ENCODE data around the gene RSPO1. TPM values are rescaled to one million over a fixed set of nuclear protein-coding genes. Genes with fewer than 3 reads are reported as not detected.
A peak's percentile ranks its signal among the peaks of the same experiment; 100 is the strongest.
"Not testable (repeated sequence)": the region's sequence is repeated elsewhere in the genome, so short reads cannot be mapped to it uniquely, and the experiment has no call there.

RSPO1 gene
- total RNA-seq, 2 donors from 2014 or later: 0.27 to 0.32 TPM

GRCh38 chr1:37596182-37596667 lies 38.5 kb downstream of the RSPO1 start:
- Histone ChIP-seq H3K9me3 (no peaks in the 10 kb centered on the region), H3K27ac (peak overlapping the region; percentile 74), H3K4me3 (peak overlapping the region; percentile 81), H3K9ac (ENCODE audit: low read depth in 2 of 2, low read length in 2 of 2) (peak overlapping the region in 1 of 2 donors; percentile 93), H3K36me3 (no peaks in the 10 kb centered on the region), H3K27me3 (no peaks in the 10 kb centered on the region), H3K4me1 (peaks cover 13% of the 10 kb centered on the region)
- no peak for TF ChIP-seq CTCF (IDR thresholded peaks at IDR 0.05)
- intact Hi-C loops (cut with DNase I): loop anchor here (5.0 kb wide), 1 partner anchor 39 kb away; the partner anchor contains the start of gene DNALI1
- DNase-seq: no peak

GRCh38 chr1:37595440-37596181 lies 39.1 kb downstream of the RSPO1 start, which contains the start of gene GNL2:
TSS of gene GNL2 (minus strand) at chr1:37595937. CDS start at chr1:37595822, 115 bp downstream.
- peak; percentile 98 for DNase-seq
- TF ChIP-seq CTCF (IDR thresholded peaks at IDR 0.05): no peak
- intact Hi-C loops (cut with DNase I): loop anchor here (5.0 kb wide), 1 partner anchor 38 kb away; the partner anchor contains the start of gene DNALI1

GRCh38 chr1:37593726-37594125 lies 41.0 kb downstream of the RSPO1 start:
- Histone ChIP-seq H3K27ac (no peak overlapping the region), H3K9me3 (no peaks in the 10 kb centered on the region), H3K4me1 (peaks cover 13% of the 10 kb centered on the region), H3K9ac (ENCODE audit: low read depth in 2 of 2, low read length in 2 of 2) (no peak overlapping the region), H3K4me3 (no peak overlapping the region), H3K27me3 (no peaks in the 10 kb centered on the region), H3K36me3 (peaks cover 7% of the 10 kb centered on the region)
- intact Hi-C loops (cut with DNase I): no loop called here
- TF ChIP-seq CTCF (IDR thresholded peaks at IDR 0.05): no peak
- no peak for DNase-seq

More at GRCh38 chr1:37595440-37596181, 39.1 kb downstream of the RSPO1 start, which contains the start of gene GNL2:
- Histone ChIP-seq H3K9me3 (no peaks in the 10 kb centered on the region), H3K36me3 (no peaks in the 10 kb centered on the region), H3K9ac (ENCODE audit: low read depth in 2 of 2, low read length in 2 of 2) (peak within 1 kb of the TSS; percentile 70 to 93), H3K27ac (peak within 1 kb of the TSS; percentile 74), H3K4me3 (peak within 1 kb of the TSS; percentile 81), H3K27me3 (no peaks in the 10 kb centered on the region), H3K4me1 (peaks cover 13% of the 10 kb centered on the region)

- no peak overlapping the region for H3K4me3 ChIP-seq
- no peak for TF ChIP-seq CTCF (IDR thresholded peaks at IDR 0.05)
- H3K27me3 ChIP-seq: no peaks in the 10 kb centered on the region
- no peaks in the 10 kb centered on the region for H3K9me3 ChIP-seq
- peaks cover 10% of the 10 kb centered on the region for H3K36me3 ChIP-seq
- DNase-seq: no peak
- H3K9ac ChIP-seq (ENCODE audit: low read depth in 2 of 2, low read length in 2 of 2): no peak overlapping the region
- intact Hi-C loops (cut with DNase I): no loop called here
- H3K4me1 ChIP-seq: peaks cover 4% of the 10 kb centered on the region
- no peak overlapping the region for H3K27ac ChIP-seq
Measured at GRCh38 chr1:37588939-37589338, 45.8 kb downstream of the RSPO1 start.

- H3K9me3 ChIP-seq; H3K36me3 ChIP-seq; H3K27me3 ChIP-seq; H3K9ac ChIP-seq (ENCODE audit: low read depth in 2 of 2, low read length in 2 of 2); DNase-seq; H3K27ac ChIP-seq; H3K4me3 ChIP-seq; H3K4me1 ChIP-seq; intact Hi-C loops (cut with DNase I): not testable (repeated sequence)
Measured at GRCh38 chr1:37584544-37584943, 50.1 kb downstream of the RSPO1 start.

GRCh38 chr1:37575692-37576091 lies 59.0 kb downstream of the RSPO1 start:
- Histone ChIP-seq H3K27ac (no peak overlapping the region), H3K9me3 (no peaks in the 10 kb centered on the region), H3K9ac (ENCODE audit: low read depth in 2 of 2, low read length in 2 of 2) (no peak overlapping the region), H3K36me3 (peaks cover 22% of the 10 kb centered on the region), H3K27me3 (no peaks in the 10 kb centered on the region), H3K4me3 (no peak overlapping the region), H3K4me1 (no peaks in the 10 kb centered on the region)
- TF ChIP-seq CTCF (IDR thresholded peaks at IDR 0.05): no peak
- no peak for DNase-seq
- intact Hi-C loops (cut with DNase I): no loop called here
